Motor neuron (in vitro differentiated cells): Measurements from ENCODE around the gene MAPK6. TPM values are rescaled to one million over a fixed set of nuclear protein-coding genes. Genes with fewer than 3 reads are reported as not detected.
"Not testable (repeated sequence)": the region's sequence is repeated elsewhere in the genome, so short reads cannot be mapped to it uniquely, and the experiment has no call there.

Experiments used
- ATAC-seq, 8 experiments: fragments of 200-7000 bp; cut with Tn5 transposase; replicated peaks in 6 of 8; 2 replicates each; pipeline ENCODE4 v1.8.0; 2021; ENCODE audit warnings: mild to moderate bottlenecking in 8 of 8, moderate library complexity in 8 of 8
- H3K27ac ChIP-seq, 2 donors: fragments of 250-450 bp; sonication (Bioruptor Pico); 2 replicates each; pipeline ENCODE4 v1.9.0; 2021; ENCODE audit warnings: antibody characterized with exemption in 2 of 2, mild to moderate bottlenecking in 2 of 2, moderate library complexity in 1 of 2
- H3K4me1 ChIP-seq, 2 donors: fragments of 250-450 bp; sonication (Bioruptor Pico); replicated peaks in 1 of 2; 2 replicates each; pipeline ENCODE4 v1.6.1; 2021; ENCODE audit warnings: antibody characterized with exemption in 2 of 2, mild to moderate bottlenecking in 2 of 2, moderate library complexity in 1 of 2
- H3K4me3 ChIP-seq, 5 donors: fragments of 250-450 bp; sonication (Bioruptor Pico); 2 replicates each; pipeline ENCODE4 v1.9.0; 2021; ENCODE audit warnings: antibody characterized with exemption in 5 of 5, mild to moderate bottlenecking in 5 of 5, moderate library complexity in 4 of 5
- WGBS, 10 experiments: fragments of 450-650 bp; shearing (Covaris generic); methylation state at CpG; one replicate each; pipeline ENCODE4 v1.0.0; 2022; 5-methylcytosine and 5-hydroxymethylcytosine counted together
- in situ Hi-C, 9 experiments: fragments of 400-800 bp; cut with MboI; loops; one replicate each; pipeline ENCODE4 v1.15.0; 2021; ENCODE audit warnings: low sequenced_read_pairs in 9 of 9, low pct_unique_long_range_greater_than_20kb in 2 of 9; ENCODE audit not compliant: unreplicated experiment in 9 of 9
- total RNA-seq, 8 experiments: library from RNA; unstranded; fragments of 300-600 nt; gene quantifications; 2 replicates each; pipeline versions ENCODE4 v1.2.3 to v1.2.4, GENCODE V29; 2022

MAPK6 gene
- total RNA-seq, 8 experiments from 2014 or later, result 26.1 to 92.9 (median 75.9) TPM

DNA sequence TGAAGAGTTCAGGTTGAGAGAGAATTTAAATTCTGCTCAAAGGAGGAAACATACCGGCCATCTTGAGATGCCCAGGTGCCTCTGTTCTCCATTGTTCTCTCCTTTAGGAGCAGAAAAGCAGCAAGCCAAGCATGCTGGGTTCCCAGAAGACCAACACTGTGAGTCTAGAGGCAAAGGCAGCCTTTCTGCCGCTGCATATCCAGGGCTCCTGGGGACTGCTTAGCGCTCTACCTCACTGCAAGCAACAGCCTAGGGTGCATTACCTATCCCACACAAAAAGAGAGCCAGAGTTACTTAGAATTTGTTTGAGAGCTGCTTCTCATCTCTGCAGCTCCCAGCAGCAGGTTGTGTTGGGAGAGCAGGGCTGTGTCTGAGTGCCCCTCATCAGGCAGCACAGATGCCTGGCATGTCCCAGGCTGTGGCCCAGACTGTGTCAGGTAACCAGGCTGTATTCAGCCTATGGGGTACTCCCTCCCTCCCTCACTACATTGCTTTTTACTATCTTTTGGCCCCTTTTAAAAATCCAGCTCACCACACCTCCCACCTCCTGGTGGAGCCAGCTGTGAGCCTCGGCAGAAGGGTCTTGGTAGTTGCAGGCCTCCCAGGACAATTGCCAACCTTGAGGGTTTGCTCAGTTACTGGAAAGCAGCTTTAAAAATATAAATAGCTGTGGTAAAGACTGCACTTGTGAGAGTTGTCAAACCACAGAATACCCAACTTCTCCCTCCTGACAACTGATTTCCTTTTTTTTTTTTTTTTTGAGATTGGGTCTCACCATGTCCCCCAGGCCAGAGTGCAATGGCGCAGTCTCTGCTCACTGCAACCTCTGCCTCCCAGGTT lies 63.4 kb downstream of the MAPK6 start:
- 67 to 100% (median 82%) methylated on average over 1 to 5 of the region's 5 CpGs; no CpG with 5 or more reads in 1 of the 10 experiments for WGBS, 10 experiments
- Histone ChIP-seq H3K4me1 (no peaks in the 10 kb centered on the region), H3K4me3 (no peak overlapping the region), H3K27ac (no peak overlapping the region)
- in situ Hi-C loops, result no loop called here
- ATAC-seq, result no peak

DNA sequence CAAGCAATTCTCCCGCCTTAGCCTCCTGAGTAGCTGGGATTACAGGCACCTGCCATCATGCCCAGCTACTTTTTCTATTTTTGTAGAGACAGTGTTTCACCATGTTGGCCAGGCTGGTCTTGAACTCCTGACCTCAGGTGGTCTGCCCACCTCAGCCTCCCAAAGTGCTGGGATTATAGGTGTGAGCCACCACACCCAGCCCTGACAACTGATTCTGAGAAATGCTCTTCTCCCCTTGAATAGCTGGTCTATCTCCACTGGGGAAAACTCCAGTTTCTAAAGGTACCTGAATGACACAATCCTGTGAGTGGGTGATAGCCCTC lies 64.0 kb downstream of the MAPK6 start:
- H3K4me1 ChIP-seq, in situ Hi-C loops, ATAC-seq, H3K27ac ChIP-seq, H3K4me3 ChIP-seq: not testable (repeated sequence)
- WGBS, 10 experiments, result 93 to 100% (median 100%) methylated on average over 1 of the region's 1 CpG; no CpG with 5 or more reads in 4 of the 10 experiments

DNA sequence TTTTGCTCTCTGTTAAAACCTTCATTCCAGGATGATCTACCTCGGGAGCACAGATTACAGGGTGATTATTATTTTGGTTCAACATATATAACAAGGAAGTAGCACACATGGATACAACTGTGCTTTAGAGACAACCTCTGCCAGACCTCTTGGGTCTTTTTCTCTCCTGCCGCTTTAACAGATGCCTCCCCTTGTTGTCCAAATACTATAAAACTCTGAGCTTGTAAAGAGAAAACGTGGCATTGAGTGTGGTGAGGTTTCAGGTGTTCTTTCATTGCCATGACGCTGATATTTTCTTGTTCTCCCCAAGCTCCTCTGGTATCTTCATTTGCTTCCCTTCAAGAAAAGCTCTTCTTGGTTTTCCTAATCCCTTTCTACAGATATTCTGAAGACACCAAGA lies 64.6 kb downstream of the MAPK6 start:
- ATAC-seq, result no peak
- in situ Hi-C loops, result no loop called here
- H3K27ac ChIP-seq, result no peak overlapping the region
- 40 to 92% (median 63%) methylated on average over 1 to 4 of the region's 4 CpGs; no CpG with 5 or more reads in 1 of the 10 experiments for WGBS, 10 experiments
- H3K4me1 ChIP-seq, result no peaks in the 10 kb centered on the region
- H3K4me3 ChIP-seq, result no peak overlapping the region

DNA sequence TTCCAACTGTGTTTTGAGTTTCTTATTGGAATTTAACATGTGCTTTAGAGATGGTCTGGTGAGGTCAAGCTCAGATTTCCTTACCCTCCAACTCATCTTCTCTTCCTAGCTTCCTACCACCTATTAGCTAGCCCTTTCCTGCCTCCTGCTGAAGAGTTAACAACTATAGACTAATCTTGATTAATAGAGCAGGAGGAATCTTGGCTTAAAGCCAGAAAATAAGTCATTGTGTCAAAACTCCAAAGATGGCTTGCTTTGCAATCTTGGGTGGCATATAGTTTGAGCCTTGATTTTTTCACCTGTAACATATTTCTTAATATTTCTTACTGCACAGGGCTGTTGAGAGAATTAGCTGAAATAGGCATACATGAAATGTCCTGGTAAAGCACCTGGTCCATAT lies 66.3 kb downstream of the MAPK6 start:
- no peak for ATAC-seq
- Histone ChIP-seq H3K4me1 (no peaks in the 10 kb centered on the region), H3K4me3 (no peak overlapping the region), H3K27ac (no peak overlapping the region)
- in situ Hi-C loops, result no loop called here

GRCh38 chr15:52086011-52086786 lies 67.2 kb downstream of the MAPK6 start:
- H3K27ac ChIP-seq, result no peak overlapping the region
- WGBS, 10 experiments, result 13 to 100% (median 73%) methylated on average over 1 to 4 of the region's 5 CpGs
- H3K4me3 ChIP-seq, result no peak overlapping the region
- no peak for ATAC-seq
- H3K4me1 ChIP-seq, result no peaks in the 10 kb centered on the region
- in situ Hi-C loops, result no loop called here

GRCh38 chr15:52090193-52090592 lies 71.2 kb downstream of the MAPK6 start:
- Histone ChIP-seq H3K4me3 (no peak overlapping the region), H3K27ac (no peak overlapping the region), H3K4me1 (no peaks in the 10 kb centered on the region)
- in situ Hi-C loops, result no loop called here
- no peak for ATAC-seq

DNA sequence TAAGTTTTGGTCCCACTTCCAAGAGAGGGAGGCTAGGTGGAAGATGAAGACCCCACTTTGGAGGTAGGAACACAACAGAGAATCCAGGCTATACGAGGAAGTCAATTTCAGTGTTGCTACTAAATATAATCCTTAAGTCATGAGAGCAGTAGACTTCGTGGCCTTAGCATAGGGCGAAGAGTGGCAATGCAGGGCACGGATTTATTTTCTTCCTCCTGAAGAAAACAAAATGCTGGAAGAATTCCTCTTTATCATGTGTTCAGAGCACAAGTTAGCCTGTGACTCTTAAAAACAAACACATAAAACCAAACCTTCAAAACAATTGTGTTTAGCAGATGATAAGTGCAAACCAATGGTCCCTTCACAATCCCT lies 74.1 kb downstream of the MAPK6 start:
- in situ Hi-C loops, result no loop called here
- no peak for ATAC-seq
- no peaks in the 10 kb centered on the region for H3K4me1 ChIP-seq
- 17 to 100% (median 79%) methylated on average over 1 to 4 of the region's 4 CpGs; no CpG with 5 or more reads in 1 of the 10 experiments for WGBS, 10 experiments
- H3K4me3 ChIP-seq, result no peak overlapping the region
- H3K27ac ChIP-seq, result no peak overlapping the region

- ATAC-seq, result peak; percentile 35 to 83 (median 63)
- Histone ChIP-seq H3K27ac (no peak overlapping the region), H3K4me3 (no peak overlapping the region), H3K4me1 (no peaks in the 10 kb centered on the region)
- 2 to 93% (median 62%) methylated on average over 2 to 10 of the region's 12 CpGs; no CpG with 5 or more reads in 2 of the 10 experiments for WGBS, 10 experiments
- in situ Hi-C loops, result no loop called here
These were observed 74.8 kb downstream of the MAPK6 start for GRCh38 chr15:52093539-52094510.

- no peaks in the 10 kb centered on the region for H3K4me1 ChIP-seq
- no peak overlapping the region for H3K27ac ChIP-seq
- no peak overlapping the region for H3K4me3 ChIP-seq
- no peak for ATAC-seq
- in situ Hi-C loops, result no loop called here
- WGBS, 10 experiments, result 40 to 100% (median 83%) methylated on average over 1 to 11 of the region's 12 CpGs; no CpG with 5 or more reads in 1 of the 10 experiments
These were observed 76.0 kb downstream of the MAPK6 start for GRCh38 chr15:52094811-52095584.

GRCh38 chr15:52095597-52096262 lies 76.7 kb downstream of the MAPK6 start:
- H3K4me3 ChIP-seq, result no peak overlapping the region
- in situ Hi-C loops, result no loop called here
- peak in 5 of 8 experiments; percentile 16 to 31 (median 27) for ATAC-seq
- H3K4me1 ChIP-seq, result no peaks in the 10 kb centered on the region
- no peak overlapping the region for H3K27ac ChIP-seq
- 27 to 100% (median 66%) methylated on average over 1 to 4 of the region's 4 CpGs for WGBS, 10 experiments

- WGBS, 10 experiments, result 85 to 100% (median 95%) methylated on average over 1 to 8 of the region's 9 CpGs
- H3K27ac ChIP-seq, ATAC-seq, in situ Hi-C loops, H3K4me3 ChIP-seq, H3K4me1 ChIP-seq: not testable (repeated sequence)
These were observed 77.5 kb downstream of the MAPK6 start for GRCh38 chr15:52096536-52096935.

- in situ Hi-C loops, result no loop called here
- ATAC-seq, result no peak
- no peak overlapping the region for H3K4me3 ChIP-seq
These were observed 78.2 kb downstream of the MAPK6 start for GRCh38 chr15:52097180-52097579.

More at GRCh38 chr15:52097180-52097579, 78.2 kb downstream of the MAPK6 start:
- Histone ChIP-seq H3K4me1 (peaks cover 2 to 6% of the 10 kb centered on the region in 2 donors), H3K27ac (no peak overlapping the region)
